Gastrocnemius medialis (tissue), 4 donors: Measurements from ENCODE around the gene LMO2. TPM values are rescaled to one million over a fixed set of nuclear protein-coding genes. Genes with fewer than 3 reads are reported as not detected.

Source experiments
- ATAC-seq, 2 donors: fragments of 150-250 bp; one replicate each; pipeline ENCODE4 v1.9.1; 2016
- DNase-seq, 2 donors: peaks; one replicate each; pipeline ENCODE4 v3.0.0-alpha.2; 2019
- H3K27ac ChIP-seq, 4 donors: fragments of 200-600 bp; sonication (generic); 1 replicate in 1 of 4; 2 replicates in 3 of 4; pipeline ENCODE4 v1.5.1; 2016 to 2018; ENCODE audit warnings: mild to moderate bottlenecking in 2 of 4, moderate library complexity in 1 of 4
- H3K27me3 ChIP-seq, 3 donors: fragments of 200-600 bp; sonication (generic) in 2 of 3; 1 replicate in 1 of 3; 2 replicates in 2 of 3; pipeline versions ENCODE4 v1.5.1 to v1.6.0; 2016 to 2019; ENCODE audit warnings: mild to moderate bottlenecking in 1 of 3, moderate library complexity in 1 of 3
- H3K36me3 ChIP-seq, 2 donors: fragments of 200-600 bp; sonication (generic) in 1 of 2; one replicate each; pipeline ENCODE4 v1.5.1; 2017 to 2018
- H3K4me1 ChIP-seq, 2 donors: fragments of 200-600 bp; sonication (generic) in 1 of 2; one replicate each; pipeline ENCODE4 v1.5.1; 2016 to 2017; ENCODE audit warnings: mild to moderate bottlenecking in 2 of 2
- H3K4me3 ChIP-seq, 4 donors: fragments of 200-600 bp; sonication (generic) in 3 of 4; 1 replicate in 1 of 4; 2 replicates in 3 of 4; pipeline ENCODE4 v1.5.1; 2016 to 2019; ENCODE audit warnings: mild to moderate bottlenecking in 2 of 4
- H3K9me3 ChIP-seq, 3 donors: fragments of 200-600 bp; sonication (generic) in 2 of 3; 1 replicate in 1 of 3; 2 replicates in 2 of 3; pipeline ENCODE4 v1.5.1; 2016 to 2019
- POLR2A ChIP-seq, 2 donors: fragments of 450-650 bp; IDR thresholded peaks; one replicate each; pipeline ENCODE4 v1.6.1; 2017; ENCODE audit warnings: antibody characterized with exemption in 2 of 2, mild to moderate bottlenecking in 2 of 2, moderate library complexity in 2 of 2
- in situ Hi-C, 4 donors: fragments of 200-750 bp; cut with MboI; loops; one replicate each; pipeline versions ENCODE4 v1.15.0 to v1.8.0; 2017; ENCODE audit warnings: low sequenced_read_pairs in 4 of 4
- intact Hi-C: fragments of 100-400 bp; cut with DNase I; formaldehyde crosslinking; loops from one replicate; pipeline ENCODE4 v1.15.1; 2023; ENCODE audit warnings: low total_unique reads
- total RNA-seq, 4 donors: library from RNA; depleted of rRNA; stranded (reverse); fragments of >200 nt; gene quantifications; one replicate each; pipeline versions ENCODE4 v1.1.0 to v1.2.3, GENCODE V29; 2016
- TF ChIP-seq, protein P1 (sequence below), 5 experiments: fragments of 450-650 bp in 3 of 5; fragments of 200-600 bp in 2 of 5; sonication (generic) in 2 of 5; IDR thresholded peaks in 4 of 5; conservative IDR thresholded peaks in 1 of 5; 1 replicate in 4 of 5; 2 replicates in 1 of 5; pipeline ENCODE4 v1.5.1; 2016 to 2019; ENCODE audit warnings: antibody characterized with exemption in 5 of 5, mild to moderate bottlenecking in 3 of 5, moderate library complexity in 3 of 5

LMO2 gene
- total RNA-seq, 4 donors from 2014 or later = 5.3 to 41.9 (median 19.2) TPM

DNA sequence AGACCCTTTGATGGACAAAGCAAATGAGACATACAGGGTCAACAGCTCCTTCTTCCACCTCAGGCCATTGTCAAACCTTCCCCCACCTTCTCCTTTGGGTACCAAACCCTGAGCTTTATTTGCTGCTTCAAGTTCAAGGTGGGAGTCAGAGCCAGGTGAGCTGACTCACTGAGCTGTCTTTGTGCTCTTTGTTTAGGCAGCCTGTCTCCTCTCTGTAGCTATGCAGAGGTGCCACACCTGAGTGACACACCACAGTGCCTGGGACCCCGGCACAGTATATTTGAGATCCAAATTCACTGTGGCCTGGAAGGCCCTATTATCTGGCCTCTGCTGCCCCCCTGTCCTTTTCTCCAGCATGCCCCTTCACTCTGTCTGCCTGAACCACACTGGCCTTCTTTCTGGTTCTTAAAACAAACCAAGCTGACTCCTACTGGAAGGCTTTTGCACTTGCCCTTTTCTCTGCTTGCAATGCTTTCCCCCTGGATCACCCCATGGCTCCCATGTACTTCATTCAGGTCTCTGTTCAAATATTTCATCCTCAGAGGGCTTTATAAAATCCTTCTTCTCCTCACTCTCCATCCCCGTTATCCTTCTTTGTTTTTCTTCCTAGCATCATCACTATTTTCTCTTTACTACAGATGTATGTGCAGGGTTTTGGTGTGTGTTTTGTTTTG is 16.1 kb downstream of the LMO2 start:
- H3K4me1 ChIP-seq = peaks cover 0 to 2% of the 10 kb centered on the region in 2 donors
- no peaks in the 10 kb centered on the region for H3K36me3 ChIP-seq
- TF ChIP-seq, protein P1, sequence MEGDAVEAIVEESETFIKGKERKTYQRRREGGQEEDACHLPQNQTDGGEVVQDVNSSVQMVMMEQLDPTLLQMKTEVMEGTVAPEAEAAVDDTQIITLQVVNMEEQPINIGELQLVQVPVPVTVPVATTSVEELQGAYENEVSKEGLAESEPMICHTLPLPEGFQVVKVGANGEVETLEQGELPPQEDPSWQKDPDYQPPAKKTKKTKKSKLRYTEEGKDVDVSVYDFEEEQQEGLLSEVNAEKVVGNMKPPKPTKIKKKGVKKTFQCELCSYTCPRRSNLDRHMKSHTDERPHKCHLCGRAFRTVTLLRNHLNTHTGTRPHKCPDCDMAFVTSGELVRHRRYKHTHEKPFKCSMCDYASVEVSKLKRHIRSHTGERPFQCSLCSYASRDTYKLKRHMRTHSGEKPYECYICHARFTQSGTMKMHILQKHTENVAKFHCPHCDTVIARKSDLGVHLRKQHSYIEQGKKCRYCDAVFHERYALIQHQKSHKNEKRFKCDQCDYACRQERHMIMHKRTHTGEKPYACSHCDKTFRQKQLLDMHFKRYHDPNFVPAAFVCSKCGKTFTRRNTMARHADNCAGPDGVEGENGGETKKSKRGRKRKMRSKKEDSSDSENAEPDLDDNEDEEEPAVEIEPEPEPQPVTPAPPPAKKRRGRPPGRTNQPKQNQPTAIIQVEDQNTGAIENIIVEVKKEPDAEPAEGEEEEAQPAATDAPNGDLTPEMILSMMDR (IDR thresholded peaks at IDR 0.05 in 4 of 5, conservative IDR thresholded peaks at IDR 0.05 in 1 of 5) = no peak
- no peak for TF ChIP-seq POLR2A (IDR thresholded peaks at IDR 0.05)
- no peak overlapping the region for H3K27ac ChIP-seq
- H3K27me3 ChIP-seq = no peaks in the 10 kb centered on the region
- no peaks in the 10 kb centered on the region for H3K9me3 ChIP-seq
- intact Hi-C loops = no loop called here
- H3K4me3 ChIP-seq = no peak overlapping the region
- in situ Hi-C loops = no loop called here
- ATAC-seq = no peak
- no peak for DNase-seq

DNA sequence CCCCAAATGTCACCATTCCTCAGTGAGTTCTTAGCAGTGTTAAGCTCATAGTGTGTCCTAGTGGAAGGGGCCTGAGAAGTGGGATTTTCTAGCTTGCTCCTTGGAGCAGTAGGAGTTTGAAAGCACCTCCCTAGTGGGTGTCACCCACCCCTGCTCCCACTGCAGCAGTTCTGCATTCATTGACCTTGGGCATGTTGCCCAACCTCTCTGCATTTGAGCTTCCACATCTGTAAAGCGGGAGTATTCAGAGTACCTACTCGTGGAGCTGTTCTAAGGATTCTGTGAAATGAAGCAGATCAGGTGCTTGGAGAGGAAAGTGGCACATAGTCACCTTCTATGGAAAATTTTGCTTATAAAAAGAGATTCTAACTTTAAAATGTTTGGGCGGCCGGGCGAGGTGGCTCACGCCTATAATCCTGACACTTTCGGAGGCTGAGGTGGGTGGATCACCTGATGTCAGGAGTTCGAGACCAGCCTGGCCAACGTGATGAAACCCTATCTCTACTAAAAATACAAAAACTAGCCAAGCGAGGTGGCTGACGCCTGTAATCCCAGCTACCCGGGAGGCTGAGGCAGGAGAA is 16.9 kb downstream of the LMO2 start:
- no peaks in the 10 kb centered on the region for H3K27me3 ChIP-seq
- in situ Hi-C loops (no loop called here), intact Hi-C loops (no loop called here)
- DNase-seq (no peak), ATAC-seq (no peak)
- H3K4me1 ChIP-seq = peaks cover 4 to 6% of the 10 kb centered on the region in 2 donors
- no peaks in the 10 kb centered on the region for H3K36me3 ChIP-seq
- no peak overlapping the region for H3K4me3 ChIP-seq
- H3K9me3 ChIP-seq = no peaks in the 10 kb centered on the region
- H3K27ac ChIP-seq = no peak overlapping the region
- TF ChIP-seq, protein P1 (IDR thresholded peaks at IDR 0.05 in 4 of 5, conservative IDR thresholded peaks at IDR 0.05 in 1 of 5) = no peak
- TF ChIP-seq POLR2A (IDR thresholded peaks at IDR 0.05) = no peak

- Histone ChIP-seq H3K36me3 (no peaks in the 10 kb centered on the region), H3K27ac (no peak overlapping the region), H3K4me1 (peaks cover 4 to 6% of the 10 kb centered on the region in 2 donors), H3K9me3 (no peaks in the 10 kb centered on the region), H3K27me3 (no peaks in the 10 kb centered on the region), H3K4me3 (no peak overlapping the region)
- in situ Hi-C loops = no loop called here
- ATAC-seq = no peak
- no peak for DNase-seq
- no peak for TF ChIP-seq POLR2A (IDR thresholded peaks at IDR 0.05)
- TF ChIP-seq, protein P1 (IDR thresholded peaks at IDR 0.05 in 4 of 5, conservative IDR thresholded peaks at IDR 0.05 in 1 of 5) = no peak
- intact Hi-C loops = no loop called here
These were observed 17.4 kb downstream of the LMO2 start for GRCh38 chr11:33874433-33874832.

GRCh38 chr11:33869481-33870422 is 22.1 kb downstream of the LMO2 start:
- DNase-seq = peak; percentile 31 to 72
- in situ Hi-C loops = loop anchor here in 1 of 4 donors (10.0 kb wide), 1 partner anchor 45 kb away; no protein-coding TSS in a partner anchor

More at GRCh38 chr11:33869481-33870422, 22.1 kb downstream of the LMO2 start:
- TF ChIP-seq, protein P1 (IDR thresholded peaks at IDR 0.05 in 4 of 5, conservative IDR thresholded peaks at IDR 0.05 in 1 of 5) = no peak
- no peak for TF ChIP-seq POLR2A (IDR thresholded peaks at IDR 0.05)
- H3K9me3 ChIP-seq = no peaks in the 10 kb centered on the region
- no peaks in the 10 kb centered on the region for H3K36me3 ChIP-seq
- H3K27ac ChIP-seq = peak overlapping the region; percentile 52 to 82 (median 74)
- no peaks in the 10 kb centered on the region for H3K27me3 ChIP-seq
- peak; percentile 84 to 86 for ATAC-seq
- intact Hi-C loops = loop anchor here (2.0 kb wide), 2 partner anchors 43 to 183 kb away; no protein-coding TSS in a partner anchor
- peak overlapping the region; percentile 66 to 85 (median 76) for H3K4me3 ChIP-seq
- H3K4me1 ChIP-seq = peaks cover 10 to 12% of the 10 kb centered on the region in 2 donors
